OCI-M2 (cell line): ENCODE results near the gene BCL11A.

Experiments
- DNase-seq: peaks from one replicate; lab custom pipeline; 2025; ENCODE audit not compliant: unreplicated experiment; lab: John Stamatoyannopoulos, UW

Gene BCL11A

GRCh38 chr2:60553495-60554073, at the start of gene BCL11A:
BCL11A (minus strand) TSS chr2:60553654; CDS start chr2:60553270, 384 bp downstream.
- DNase-seq, result no peak

GRCh38 chr2:60602828-60603532, 49.5 kb upstream of the BCL11A start:
- DNase-seq, result no peak

GRCh38 chr2:60602388-60602787, 48.9 kb upstream of the BCL11A start:
- no peak for DNase-seq

- DNase-seq, result no peak
Observed at GRCh38 chr2:60598271-60598670, 44.8 kb upstream of the BCL11A start.

GRCh38 chr2:60597346-60597745, 43.9 kb upstream of the BCL11A start:
- DNase-seq, result no peak

- DNase-seq, result no peak
Observed at GRCh38 chr2:60596411-60596810, 43.0 kb upstream of the BCL11A start.

- DNase-seq, result no peak
Observed at GRCh38 chr2:60595953-60596352, 42.5 kb upstream of the BCL11A start.

GRCh38 chr2:60589104-60589503, 35.6 kb upstream of the BCL11A start:
- no peak for DNase-seq

- DNase-seq, result no peak
Observed at GRCh38 chr2:60586081-60586480, 32.6 kb upstream of the BCL11A start.

GRCh38 chr2:60585276-60585675, 31.8 kb upstream of the BCL11A start:
- DNase-seq, result no peak

- DNase-seq, result no peak
Observed at GRCh38 chr2:60583604-60584003, 30.1 kb upstream of the BCL11A start.

GRCh38 chr2:60581433-60582282, 28.2 kb upstream of the BCL11A start:
- DNase-seq, result no peak

GRCh38 chr2:60577682-60578283, 24.3 kb upstream of the BCL11A start:
- DNase-seq, result no peak

- no peak for DNase-seq
Observed at GRCh38 chr2:60573251-60573650, 19.8 kb upstream of the BCL11A start.

- no peak for DNase-seq
Observed at GRCh38 chr2:60570251-60570650, 16.8 kb upstream of the BCL11A start.

- DNase-seq, result no peak
Observed at GRCh38 chr2:60569680-60570111, 16.2 kb upstream of the BCL11A start.

- no peak for DNase-seq
Observed at GRCh38 chr2:60567919-60568768, 14.7 kb upstream of the BCL11A start.

GRCh38 chr2:60567096-60567495, 13.6 kb upstream of the BCL11A start:
- no peak for DNase-seq

- no peak for DNase-seq
Observed at GRCh38 chr2:60565472-60565871, 12.0 kb upstream of the BCL11A start.
